ENCODE data around the gene PDPR. TPM values are rescaled to one million over a fixed set of nuclear protein-coding genes. Genes with fewer than 3 reads are reported as not detected.
"Not testable (repeated sequence)": the region's sequence is repeated elsewhere in the genome, so short reads cannot be mapped to it uniquely, and the experiment has no call there.

The PDPR gene
- polyA plus RNA-seq, 3 donors, result 32.8 to 49.3 (median 36.6) TPM

- peak in 3 of 11 donors; percentile 3 to 13 (median 7) for DNase-seq (ENCODE audit: extremely low read depth in 1 of 11, low read depth in 9 of 11, low spot score in 4 of 11)
Measured at GRCh38 chr16:70198666-70199065, 84.5 kb downstream of the PDPR start.

GRCh38 chr16:70199170-70199569 lies 85.0 kb downstream of the PDPR start:
- DNase-seq (ENCODE audit: extremely low read depth in 1 of 11, low read depth in 9 of 11, low spot score in 4 of 11), result not testable (repeated sequence)

- DNase-seq (ENCODE audit: extremely low read depth in 1 of 11, low read depth in 9 of 11, low spot score in 4 of 11), result not testable (repeated sequence)
Measured at GRCh38 chr16:70200063-70200462, 85.9 kb downstream of the PDPR start.

- not testable (repeated sequence) for DNase-seq (ENCODE audit: extremely low read depth in 1 of 11, low read depth in 9 of 11, low spot score in 4 of 11)
Measured at GRCh38 chr16:70203508-70203907, 89.4 kb downstream of the PDPR start.

GRCh38 chr16:70204010-70204409 lies 89.9 kb downstream of the PDPR start:
- not testable (repeated sequence) for DNase-seq (ENCODE audit: extremely low read depth in 1 of 11, low read depth in 9 of 11, low spot score in 4 of 11)

GRCh38 chr16:70204668-70205405 lies 90.7 kb downstream of the PDPR start:
- not testable (repeated sequence) for DNase-seq (ENCODE audit: extremely low read depth in 1 of 11, low read depth in 9 of 11, low spot score in 4 of 11)

GRCh38 chr16:70206382-70206781 lies 92.2 kb downstream of the PDPR start:
- not testable (repeated sequence) for DNase-seq (ENCODE audit: extremely low read depth in 1 of 11, low read depth in 9 of 11, low spot score in 4 of 11)

Other genes with a start within 250 kb of the PDPR start
- gene CLEC18A, start 163.0 kb upstream of the PDPR start, polyA plus RNA-seq (ENCODE audit: insufficient read length in 3 of 3), result 10 to 100 TPM; 47.6 to 92.0 (median 73.5) TPM
- gene CLEC18C, start 59.5 kb downstream of the PDPR start, polyA plus RNA-seq (ENCODE audit: insufficient read length in 3 of 3), result 10 to 100 TPM; 51.2 to 74.9 (median 67.8) TPM
- gene EXOSC6, start 137.6 kb downstream of the PDPR start, polyA plus RNA-seq (ENCODE audit: insufficient read length in 3 of 3), result 10 to 100 TPM; 14.5 to 18.3 (median 16.3) TPM
- gene AARS1, start 175.2 kb downstream of the PDPR start, polyA plus RNA-seq (ENCODE audit: insufficient read length in 3 of 3), result 10 to 100 TPM; 82.2 to 85.2 (median 83.0) TPM
- 10 to 100 TPM; 33.0 to 36.4 (median 33.9) TPM for gene DDX19B, start 184.9 kb downstream of the PDPR start, polyA plus RNA-seq (ENCODE audit: insufficient read length in 3 of 3)
- 10 to 100 TPM; 50.7 to 52.1 (median 52.0) TPM for gene DDX19A, start 232.6 kb downstream of the PDPR start, polyA plus RNA-seq (ENCODE audit: insufficient read length in 3 of 3)

Measured in renal cortex interstitium (tissue), 11 donors.